HG03066 (cell line): ENCODE data around the gene MICA.
"Not testable (repeated sequence)": the region's sequence is repeated elsewhere in the genome, so short reads cannot be mapped to it uniquely, and the experiment has no call there.

Source experiments
- ATAC-seq: cut with Tn5 transposase; IDR thresholded peaks from one replicate; pipeline ENCODE4 v1.9.1; 2021; ENCODE audit warnings: low read depth; ENCODE audit not compliant: unreplicated experiment

Gene MICA

GRCh38 chr6:31403283-31404060 lies at the start of gene MICA:
MICA (plus strand) TSS chr6:31403595; CDS start chr6:31403633, 38 bp downstream.
- ATAC-seq = peak; percentile 59

- ATAC-seq = no peak
Observed at GRCh38 chr6:31354158-31354863, 49.1 kb upstream of the MICA start.

GRCh38 chr6:31354864-31355582 lies 48.4 kb upstream of the MICA start:
- ATAC-seq = no peak

GRCh38 chr6:31355583-31355948 lies 47.8 kb upstream of the MICA start:
- no peak for ATAC-seq

GRCh38 chr6:31356216-31356945 lies 47.0 kb upstream of the MICA start:
- ATAC-seq = peak; percentile 21

GRCh38 chr6:31356946-31357466 lies 46.4 kb upstream of the MICA start, which contains the start of gene HLA-B:
HLA-B (minus strand) TSS chr6:31357179; CDS start chr6:31357158, 21 bp downstream.
- peak; percentile 69 for ATAC-seq

- ATAC-seq = no peak
Observed at GRCh38 chr6:31357886-31358285, 45.5 kb upstream of the MICA start.

- no peak for ATAC-seq
Observed at GRCh38 chr6:31358302-31358701, 45.1 kb upstream of the MICA start.

GRCh38 chr6:31359581-31359980 lies 43.8 kb upstream of the MICA start:
- ATAC-seq = no peak

- no peak for ATAC-seq
Observed at GRCh38 chr6:31362751-31363150, 40.6 kb upstream of the MICA start.

GRCh38 chr6:31363811-31364210 lies 39.6 kb upstream of the MICA start:
- no peak for ATAC-seq

GRCh38 chr6:31365864-31366263 lies 37.5 kb upstream of the MICA start:
- no peak for ATAC-seq

GRCh38 chr6:31366693-31367470 lies 36.5 kb upstream of the MICA start:
- ATAC-seq = peak; percentile 60

- ATAC-seq = no peak
Observed at GRCh38 chr6:31368461-31368860, 34.9 kb upstream of the MICA start.

GRCh38 chr6:31374118-31374517 lies 29.3 kb upstream of the MICA start:
- not testable (repeated sequence) for ATAC-seq

GRCh38 chr6:31375699-31376098 lies 27.7 kb upstream of the MICA start:
- ATAC-seq = no peak

- ATAC-seq = no peak
Observed at GRCh38 chr6:31377029-31377428, 26.4 kb upstream of the MICA start.

- ATAC-seq = no peak
Observed at GRCh38 chr6:31378062-31378720, 25.2 kb upstream of the MICA start.

- no peak for ATAC-seq
Observed at GRCh38 chr6:31378721-31379103, 24.7 kb upstream of the MICA start.
